HepG2 (cell line): ENCODE measurements around the gene C9orf85. TPM values are rescaled to one million over a fixed set of nuclear protein-coding genes. Genes with fewer than 3 reads are reported as not detected.

ENCODE experiments used
- ATAC-seq: fragments of 200-7000 bp; cut with Tn5 transposase; 3 replicates; pipeline ENCODE4 v1.9.1; 2020; ENCODE audit warnings: mild to moderate bottlenecking, moderate library complexity
- BruUV-seq: library from RNA; stranded (reverse); fragments of 400-500 nt; replicated peaks from 2 replicates; lab custom pipeline; 2021; lab: Mats Ljungman, UMichigan
- CTCF ChIA-PET: fragments of 300-600 bp; formaldehyde crosslinking; extraction: SDS; loops from one replicate; lab custom pipeline; 2021; ENCODE audit warnings: low total read pairs, inconsistent platforms, low intra/inter-chr PET ratio; lab: Yijun Ruan, JAX
- POLR2A ChIA-PET: fragments of 350-600 bp; sonication (Branson Sonifier 250); formaldehyde crosslinking; loops from one replicate; lab custom pipeline; 2020; ENCODE audit warnings: antibody characterized with exemption, inconsistent platforms; lab: Yijun Ruan, JAX
- DNase-seq: peaks from one replicate; pipeline ENCODE4 v3.0.0-alpha.2; 2015; ENCODE audit warnings: low spot score
- FAIRE-seq: peaks from 3 replicates; lab custom pipeline; 2011; peaks lifted over from hg19 to GRCh38; lab: Jason Lieb, UNC
- H2AFZ ChIP-seq: one replicate; pipeline ENCODE4 v1.6.1; 2011; ENCODE audit warnings: low read length, inconsistent platforms
- H3K27ac ChIP-seq: fragments of 300-600 bp; 3 replicates; pipeline ENCODE4 v1.8.0; 2011; ENCODE audit warnings: mixed run types, mild to moderate bottlenecking, mixed read lengths, low read length, inconsistent platforms; ENCODE audit not compliant: insufficient read depth; ENCODE audit errors: extremely low read length
- H3K27me3 ChIP-seq, 2 experiments: fragments of 200-600 bp in 1 of 2; 2 replicates in 1 of 2; 3 replicates in 1 of 2; pipeline versions ENCODE4 v1.6.0 to v1.8.0; 2011; ENCODE audit warnings: low read length in 2 of 2, mild to moderate bottlenecking in 2 of 2, moderate library complexity in 2 of 2, inconsistent platforms in 1 of 2; ENCODE audit not compliant: insufficient read depth in 2 of 2, control insufficient read depth in 1 of 2
- H3K36me3 ChIP-seq, 2 experiments: fragments of 200-600 bp in 1 of 2; replicated peaks in 1 of 2; 2 replicates in 1 of 2; 3 replicates in 1 of 2; pipeline versions ENCODE4 v1.5.1 to v1.8.0; 2011; ENCODE audit warnings: low read length in 2 of 2, inconsistent platforms in 1 of 2; ENCODE audit not compliant: insufficient read depth in 2 of 2, control insufficient read depth in 1 of 2
- H3K4me1 ChIP-seq: 2 replicates; pipeline ENCODE4 v1.5.1; 2012; ENCODE audit warnings: low read length, inconsistent platforms; ENCODE audit not compliant: insufficient read depth
- H3K4me2 ChIP-seq: 2 replicates; pipeline ENCODE4 v1.6.0; 2011; ENCODE audit warnings: low read depth, low read length, inconsistent platforms
- H3K4me3 ChIP-seq, 3 experiments: fragments of 200-600 bp in 1 of 3; sonication (generic), shearing (Covaris generic) in 1 of 3; replicated peaks in 1 of 3; 2 replicates each; pipeline ENCODE4 v1.5.1; 2011 to 2016; ENCODE audit warnings: low read length in 3 of 3, inconsistent platforms in 2 of 3, low read depth in 2 of 3, mild to moderate bottlenecking in 2 of 3, control low read depth in 1 of 3, mixed read lengths in 1 of 3; ENCODE audit not compliant: insufficient read depth in 1 of 3
- H3K79me2 ChIP-seq: one replicate; pipeline ENCODE4 v1.6.1; 2011; ENCODE audit warnings: low read length, inconsistent platforms; ENCODE audit not compliant: insufficient read depth
- H3K9ac ChIP-seq: 2 replicates; pipeline ENCODE4 v1.6.0; 2011; ENCODE audit warnings: mild to moderate bottlenecking, low read depth, low read length, inconsistent platforms; ENCODE audit not compliant: insufficient read depth
- H3K9me3 ChIP-seq: 2 replicates; pipeline ENCODE4 v1.5.1; 2012; ENCODE audit warnings: mild to moderate bottlenecking, low read length
- H4K20me1 ChIP-seq: 2 replicates; pipeline ENCODE4 v1.6.0; 2011; ENCODE audit warnings: inconsistent platforms, mild to moderate bottlenecking, low read length, moderate library complexity; ENCODE audit not compliant: insufficient read depth
- CCDC6 ChIP-seq: sonication (generic); formaldehyde crosslinking; IDR thresholded peaks from 2 replicates; pipeline ENCODE4 v1.8.1; 2022; ENCODE audit warnings: mild to moderate bottlenecking, missing genetic modification reagents, moderate library complexity
- DBP ChIP-seq: sonication (generic); formaldehyde crosslinking; IDR thresholded peaks from 2 replicates; pipeline ENCODE4 v1.4.0; 2020; ENCODE audit warnings: missing genetic modification reagents; ENCODE audit errors: not compliant biosample characterization
- RBM39 ChIP-seq: fragments of 200-400 bp; formaldehyde crosslinking; IDR thresholded peaks from one replicate; pipeline ENCODE4 v1.6.1; 2018; ENCODE audit warnings: antibody characterized with exemption, mild to moderate bottlenecking, low read depth, low read length; ENCODE audit not compliant: poor library complexity, severe bottlenecking
- THRA ChIP-seq: sonication (generic); formaldehyde crosslinking; IDR thresholded peaks from 2 replicates; pipeline ENCODE4 v1.4.0; 2020; ENCODE audit warnings: missing genetic modification reagents, borderline replicate concordance
- ZNF263 ChIP-seq: sonication (generic); formaldehyde crosslinking; IDR thresholded peaks from 2 replicates; pipeline ENCODE4 v1.4.0; 2020; ENCODE audit warnings: missing genetic modification reagents
- ZNF317 ChIP-seq: sonication (generic); formaldehyde crosslinking; IDR thresholded peaks from 2 replicates; pipeline ENCODE4 v1.5.0; 2020; ENCODE audit warnings: mild to moderate bottlenecking, missing genetic modification reagents
- ZNF558 ChIP-seq: sonication (generic); formaldehyde crosslinking; IDR thresholded peaks from 2 replicates; pipeline ENCODE4 v1.9.0; 2022; ENCODE audit warnings: mild to moderate bottlenecking, missing genetic modification reagents, borderline replicate concordance
- WGBS: methylation state at CpG from one replicate; pipeline ENCODE4 v1.1.6; 2017; ENCODE audit warnings: low lambda C conversion rate; 5-methylcytosine and 5-hydroxymethylcytosine counted together
- in situ Hi-C: cut with HindIII; loops from 2 replicates; pipeline ENCODE4 v1.10.0; 2017; ENCODE audit warnings: low pct_unique_long_range_greater_than_20kb; ENCODE audit not compliant: extremely low pct_ligation_motif_present
- intact Hi-C: fragments of 100-400 bp; cut with micrococcal nuclease; formaldehyde crosslinking; loops from one replicate; pipeline ENCODE4 v1.10.0; 2022; ENCODE audit not compliant: unreplicated experiment
- polyA plus RNA-seq, 8 experiments: library from polyadenylated mRNA; depleted of rRNA in 3 of 8; stranded (reverse) in 7 of 8; unstranded in 1 of 8; fragments of >200 nt; fragmentation: Illumina TruSeq in 4 of 8; extraction: Trizol in 4 of 8; gene quantifications; 2 replicates each; pipeline versions ENCODE4 v1.2.1 to v1.2.3, GENCODE V29; 2011 to 2016; ENCODE audit warnings: low read depth in 4 of 8, missing spikeins in 1 of 8, mixed read lengths in 1 of 8; ENCODE audit not compliant: insufficient read depth in 1 of 8
- total RNA-seq, 5 experiments: library from RNA; depleted of rRNA; stranded (reverse); fragments of >200 nt; fragmentation: Illumina TruSeq; extraction: Trizol; gene quantifications; 2 replicates each; pipeline ENCODE4 v1.2.3, GENCODE V29; 2016; ENCODE audit warnings: low read depth in 1 of 5

C9orf85 gene
- total and polyA plus RNA-seq, 2 of the 13 experiments (the other 11 are each of a cell fraction or from before 2014, with no cell fraction given): 9.9 to 13.9 TPM

- H3K27ac ChIP-seq: no peak overlapping the region
- BruUV-seq: no TSS peak
- H3K4me1 ChIP-seq: peaks cover 46% of the 10 kb centered on the region
- H3K79me2 ChIP-seq: peaks cover 69% of the 10 kb centered on the region
- CTCF ChIA-PET: no interaction called here
- FAIRE-seq (no peak), DNase-seq (no peak), ATAC-seq (no peak)
- POLR2A ChIA-PET: no interaction called here
- no peak overlapping the region for H3K4me2 ChIP-seq
- H3K4me3 ChIP-seq: no peak overlapping the region
- WGBS: 97% methylated on average over 4 of the region's 4 CpGs
- H3K9ac ChIP-seq: no peak overlapping the region
- intact Hi-C loops: no loop called here
- TF ChIP-seq DBP (CRISPR knock-in tag) (no peak), RBM39 (no peak), CCDC6 (CRISPR knock-in tag) (no peak), THRA (CRISPR knock-in tag) (peak; percentile 55; the same call in 1 of the 2 replicates), ZNF558 (CRISPR knock-in tag) (no peak), ZNF263 (CRISPR knock-in tag) (peak; percentile 67), ZNF317 (peak; percentile 99)
- H3K27me3 ChIP-seq: no peaks in the 10 kb centered on the region
- H2AFZ ChIP-seq: no peak overlapping the region
- H4K20me1 ChIP-seq: peaks cover 15% of the 10 kb centered on the region
- H3K36me3 ChIP-seq: peaks cover 2 to 6% of the 10 kb centered on the region in 2 experiments; a peak in 2 of 5 replicates
- peaks cover 11% of the 10 kb centered on the region; the same call in 1 of the 2 replicates for H3K9me3 ChIP-seq
- in situ Hi-C loops: no loop called here
These were observed 32.8 kb upstream of the C9orf85 start for GRCh38 chr9:71878327-71879274.
